HG03439 (cell line): Measurements from ENCODE around the gene IFT20.

Experiments
- ATAC-seq: cut with Tn5 transposase; IDR thresholded peaks from one replicate; pipeline ENCODE4 v1.9.1; 2021; ENCODE audit warnings: mild to moderate bottlenecking, moderate library complexity; ENCODE audit not compliant: unreplicated experiment

Gene IFT20

GRCh38 chr17:28335201-28335958 lies at the start of gene IFT20, which contains the start of gene TNFAIP1:
Gene IFT20 (minus strand): TSS chr17:28335472. CDS start chr17:28331985, 3,487 bp downstream.
Gene TNFAIP1 (plus strand): TSS chr17:28335761. CDS start chr17:28339522, 3,761 bp downstream.
- peak; percentile 95 for ATAC-seq

- ATAC-seq, result no peak
Measured at GRCh38 chr17:28385037-28385400, 49.7 kb upstream of the IFT20 start.

- no peak for ATAC-seq
Measured at GRCh38 chr17:28384281-28385036, 49.2 kb upstream of the IFT20 start.

- ATAC-seq, result no peak
Measured at GRCh38 chr17:28381141-28381825, 46.0 kb upstream of the IFT20 start.

- ATAC-seq, result no peak
Measured at GRCh38 chr17:28379814-28380801, 44.8 kb upstream of the IFT20 start.

GRCh38 chr17:28372945-28373274 lies 37.6 kb upstream of the IFT20 start:
- no peak for ATAC-seq

- peak; percentile 15 for ATAC-seq
Measured at GRCh38 chr17:28372203-28372944, 37.1 kb upstream of the IFT20 start.

- ATAC-seq, result peak; percentile 62
Measured at GRCh38 chr17:28371245-28372202, 36.3 kb upstream of the IFT20 start, which contains the start of gene SARM1. Gene SARM1 (plus strand): TSS chr17:28371694. CDS start chr17:28372033, 339 bp downstream.

GRCh38 chr17:28370744-28371103 lies 35.5 kb upstream of the IFT20 start:
- ATAC-seq, result no peak

- ATAC-seq, result no peak
Measured at GRCh38 chr17:28370035-28370743, 34.9 kb upstream of the IFT20 start, which contains the start of gene VTN. Gene VTN (minus strand): TSS chr17:28370307. CDS start chr17:28370203, 104 bp downstream.

- no peak for ATAC-seq
Measured at GRCh38 chr17:28369684-28370034, 34.4 kb upstream of the IFT20 start.

- ATAC-seq, result no peak
Measured at GRCh38 chr17:28368915-28369683, 33.8 kb upstream of the IFT20 start.

- ATAC-seq, result no peak
Measured at GRCh38 chr17:28368306-28368831, 33.1 kb upstream of the IFT20 start.

- ATAC-seq, result no peak
Measured at GRCh38 chr17:28367641-28368305, 32.5 kb upstream of the IFT20 start.

- ATAC-seq, result no peak
Measured at GRCh38 chr17:28366605-28367004, 31.3 kb upstream of the IFT20 start.

- ATAC-seq, result no peak
Measured at GRCh38 chr17:28365487-28365886, 30.2 kb upstream of the IFT20 start.
